Measurements from ENCODE around the gene KRTAP5-2. TPM values are rescaled to one million over a fixed set of nuclear protein-coding genes. Genes with fewer than 3 reads are reported as not detected.

The KRTAP5-2 gene
- total and polyA plus RNA-seq, 9 of the 15 experiments (the other 6 are each of a cell fraction or from before 2014, with no cell fraction given): not detected

- Histone ChIP-seq H3K4me2 (ENCODE audit: insufficient read depth, low read length) (no peak within 1 kb of the TSS), H3K79me2 (ENCODE audit: control insufficient read depth, insufficient read depth, low read length) (no peaks in the 10 kb centered on the region), H3K9me3 (replicated peaks; ENCODE audit: control insufficient read depth, insufficient read depth, low read depth, low read length) (no peaks in the 10 kb centered on the region), H3K4me1 (replicated peaks in 1 of 2; ENCODE audit: control insufficient read depth in 2 of 2, insufficient read depth in 2 of 2, low read length in 2 of 2) (peaks cover 0 to 5% of the 10 kb centered on the region in 2 experiments; a peak in 1 of 5 replicates), H3K4me3 (no peak within 1 kb of the TSS), H4K20me1 (replicated peaks; ENCODE audit: control insufficient read depth, insufficient read depth, low read length) (peaks cover 7% of the 10 kb centered on the region; the same call in 1 of the 2 replicates), H3K27ac (ENCODE audit: extremely low read depth, low read depth, low read length) (no peak within 1 kb of the TSS), H2AFZ (ENCODE audit: low read depth, low read length) (no peak within 1 kb of the TSS), H3K9me1 (ENCODE audit: control insufficient read depth, insufficient read depth, low read length) (peaks cover 4% of the 10 kb centered on the region), H3K36me3 (ENCODE audit: control insufficient read depth, insufficient read depth, low read length) (no peaks in the 10 kb centered on the region), H3K27me3 (ENCODE audit: control insufficient read depth in 2 of 2, insufficient read depth in 2 of 2, low read length in 2 of 2) (peaks cover 26 to 75% of the 10 kb centered on the region in 2 experiments; a peak in 4 of 5 replicates), H3K9ac (ENCODE audit: insufficient read depth in 1 of 2, low read depth in 2 of 2, low read length in 2 of 2) (no peak within 1 kb of the TSS)
- WGBS (ENCODE audit: insufficient coverage, low coverage, missing lambda C conversion rate): 17% methylated on average over 19 of the region's 26 CpGs
- CTCF ChIA-PET (ENCODE audit: low intra/inter-chr PET ratio): interaction anchor here (1.9 kb wide), 1 partner anchor 34 kb away, joined by 8 read pairs; no protein-coding TSS in a partner anchor
- intact Hi-C loops (cut with micrococcal nuclease) (no loop called here), in situ Hi-C loops (cut with MboI) (loop anchor here (5.0 kb wide), 1 partner anchor 37 kb away; no protein-coding TSS in a partner anchor)
- no peak for TF ChIP-seq ZC3H11A (IDR thresholded peaks at IDR 0.05; ENCODE audit: low read depth, low read length)
- no peak for TF ChIP-seq USF1 (CRISPR knock-in tag; IDR thresholded peaks at IDR 0.05)
- no peak for TF ChIP-seq GABPA (tag; conservative IDR thresholded peaks at IDR 0.05; ENCODE audit: low read depth)
- TF ChIP-seq BDP1 (IDR thresholded peaks at IDR 0.05; ENCODE audit: insufficient read depth, insufficient read length): no peak
- no peak for TF ChIP-seq ZSCAN32 (CRISPR knock-in tag; IDR thresholded peaks at IDR 0.05)
- TF ChIP-seq KLF6 (CRISPR knock-in tag; IDR thresholded peaks at IDR 0.05; ENCODE audit: borderline replicate concordance): no peak
- TF ChIP-seq FOSL1 (tag; conservative IDR thresholded peaks at IDR 0.05): no peak
- no peak for TF ChIP-seq PPARD (CRISPR knock-in tag; IDR thresholded peaks at IDR 0.05)
- TF ChIP-seq NR2F6 (CRISPR knock-in tag; IDR thresholded peaks at IDR 0.05): no peak
- TF ChIP-seq ZNF449 (CRISPR knock-in tag; IDR thresholded peaks at IDR 0.05): no peak
- TF ChIP-seq MED1 (CRISPR knock-in tag; IDR thresholded peaks at IDR 0.05; ENCODE audit: borderline replicate concordance): no peak
- TF ChIP-seq TBL1XR1 (IDR thresholded peaks at IDR 0.05; ENCODE audit: low read length in 2 of 2): no peak
- TF ChIP-seq RBM22 (IDR thresholded peaks at IDR 0.05; ENCODE audit: low read depth, low read length, poor library complexity, severe bottlenecking): no peak
- no peak for TF ChIP-seq JUND (IDR thresholded peaks at IDR 0.05; ENCODE audit: borderline replicate concordance, low read depth, low read length)
- TF ChIP-seq JUND (tag; IDR thresholded peaks at IDR 0.05; ENCODE audit: borderline replicate concordance, low read depth, low read length): no peak
- no peak for TF ChIP-seq ZNF717 (CRISPR knock-in tag; IDR thresholded peaks at IDR 0.05)
- no peak for TF ChIP-seq HDAC2 (IDR thresholded peaks at IDR 0.05)
- no peak for TF ChIP-seq MITF (IDR thresholded peaks at IDR 0.05)
- DNase-seq (ENCODE audit: extremely low read depth in 1 of 4, low spot score in 3 of 4): no peak
- POLR2A ChIA-PET: no interaction called here
- BruUV-seq (replicated peaks): no TSS peak
- ATAC-seq: no peak
- no peak for FAIRE-seq
Observed at GRCh38 chr11:1629326-1630185, 31.5 kb upstream of the KRTAP5-2 start, which contains the start of gene KRTAP5-5. TSS of gene KRTAP5-5 (plus strand) at chr11:1629775. CDS start at chr11:1629841, 66 bp downstream.

Data from K562 (cell line).